K562 (cell line): ENCODE results near the gene TMOD2. TPM values are rescaled to one million over a fixed set of nuclear protein-coding genes. Genes with fewer than 3 reads are reported as not detected.

ENCODE experiments used
- ATAC-seq: fragments of 200-7000 bp; cut with Tn5 transposase; 3 replicates; pipeline ENCODE4 v1.9.1; 2020; ENCODE audit warnings: moderate library complexity
- BruUV-seq: library from RNA; stranded (reverse); fragments of 400-500 nt; replicated peaks from 2 replicates; lab custom pipeline; 2021; lab: Mats Ljungman, UMichigan
- CTCF ChIA-PET: fragments of 300-600 bp; formaldehyde crosslinking; extraction: SDS; loops from one replicate; lab custom pipeline; 2021; ENCODE audit warnings: low intra/inter-chr PET ratio; lab: Yijun Ruan, JAX
- POLR2A ChIA-PET: fragments of 300-600, 350-650 bp; sonication (Branson Sonifier 250); formaldehyde crosslinking; extraction: SDS; loops from one replicate; lab custom pipeline; 2021; ENCODE audit warnings: antibody characterized with exemption, inconsistent platforms; lab: Yijun Ruan, JAX
- DNase-seq, 4 experiments: peaks; one replicate each; pipeline versions ENCODE4 v3.0.0 to v3.0.0-alpha.2; 2011 to 2018; ENCODE audit warnings: low spot score in 3 of 4, mixed read lengths in 3 of 4; ENCODE audit errors: extremely low read depth in 1 of 4
- FAIRE-seq: peaks from 2 replicates; lab custom pipeline; 2011; peaks lifted over from hg19 to GRCh38; lab: Jason Lieb, UNC
- H2AFZ ChIP-seq: 2 replicates; pipeline ENCODE4 v1.6.0; 2011; ENCODE audit warnings: low read depth, low read length, control low read depth, inconsistent platforms
- H3K27ac ChIP-seq: fragments of 200-600 bp; 3 replicates; pipeline ENCODE4 v1.8.0; 2011; ENCODE audit warnings: low read depth, mild to moderate bottlenecking, control low read depth, inconsistent platforms, low read length, moderate library complexity, mixed read lengths; ENCODE audit errors: extremely low read depth
- H3K27me3 ChIP-seq, 2 experiments: fragments of 300-600 bp in 1 of 2; 2 replicates in 1 of 2; 3 replicates in 1 of 2; pipeline versions ENCODE4 v1.6.0 to v1.8.0; 2011; ENCODE audit warnings: inconsistent platforms in 2 of 2, low read length in 2 of 2, mild to moderate bottlenecking in 1 of 2, mixed read lengths in 1 of 2, moderate library complexity in 1 of 2; ENCODE audit not compliant: control insufficient read depth in 2 of 2, insufficient read depth in 2 of 2
- H3K36me3 ChIP-seq: fragments of 300-600 bp; 3 replicates; pipeline ENCODE4 v1.8.0; 2011; ENCODE audit warnings: mild to moderate bottlenecking, low read length, inconsistent platforms; ENCODE audit not compliant: control insufficient read depth, insufficient read depth
- H3K4me1 ChIP-seq, 2 experiments: fragments of 200-600 bp in 1 of 2; replicated peaks in 1 of 2; 2 replicates in 1 of 2; 3 replicates in 1 of 2; pipeline versions ENCODE4 v1.5.1 to v1.8.0; 2011; ENCODE audit warnings: inconsistent platforms in 2 of 2, low read length in 2 of 2, mild to moderate bottlenecking in 1 of 2, mixed read lengths in 1 of 2, moderate library complexity in 1 of 2; ENCODE audit not compliant: control insufficient read depth in 2 of 2, insufficient read depth in 2 of 2
- H3K4me2 ChIP-seq: 2 replicates; pipeline ENCODE4 v1.6.1; 2011; ENCODE audit warnings: low read length, control low read depth, inconsistent platforms, mixed read lengths; ENCODE audit not compliant: insufficient read depth
- H3K4me3 ChIP-seq: fragments of 200-600 bp; sonication (generic), shearing (Covaris generic); 2 replicates; pipeline ENCODE4 v1.5.1; 2016; ENCODE audit warnings: control low read depth, inconsistent platforms
- H3K79me2 ChIP-seq: fragments of 200-600 bp; 3 replicates; pipeline ENCODE4 v1.8.0; 2011; ENCODE audit warnings: low read length, inconsistent platforms; ENCODE audit not compliant: control insufficient read depth, insufficient read depth
- H3K9ac ChIP-seq, 2 experiments: 2 replicates each; pipeline versions ENCODE4 v1.6.0 to v1.6.1; 2011; ENCODE audit warnings: low read depth in 2 of 2, low read length in 2 of 2, control low read depth in 1 of 2, inconsistent platforms in 1 of 2, mild to moderate bottlenecking in 1 of 2, mixed read lengths in 1 of 2; ENCODE audit not compliant: insufficient read depth in 1 of 2
- H3K9me1 ChIP-seq: one replicate; pipeline ENCODE4 v1.6.0; 2011; ENCODE audit warnings: inconsistent platforms, mild to moderate bottlenecking, low read length, moderate library complexity; ENCODE audit not compliant: control insufficient read depth, insufficient read depth
- H3K9me3 ChIP-seq: replicated peaks from 2 replicates; pipeline ENCODE4 v1.5.1; 2011; ENCODE audit warnings: low read depth, low read length, inconsistent platforms; ENCODE audit not compliant: control insufficient read depth, insufficient read depth
- H4K20me1 ChIP-seq: replicated peaks from 2 replicates; pipeline ENCODE4 v1.6.1; 2011; ENCODE audit warnings: low read length, inconsistent platforms, mixed read lengths; ENCODE audit not compliant: control insufficient read depth, insufficient read depth
- ZNF512 ChIP-seq: IDR thresholded peaks from 2 replicates; pipeline ENCODE4 v1.6.1; 2016; ENCODE audit warnings: missing genetic modification characterization, missing compliant biosample characterization
- ZNF57 ChIP-seq: fragments of 450-650 bp; formaldehyde crosslinking; IDR thresholded peaks from 2 replicates; pipeline ENCODE4 v1.4.0; 2020; ENCODE audit warnings: mild to moderate bottlenecking, moderate library complexity
- ZNF766 ChIP-seq: fragments of 200-800 bp; sonication (Bioruptor generic); conservative IDR thresholded peaks from 2 replicates; pipeline ENCODE4 v1.6.1; 2016; ENCODE audit warnings: missing genetic modification characterization, missing compliant biosample characterization
- WGBS: fragments of 100-300 bp; shearing (Covaris generic); methylation state at CpG from one replicate; pipeline ENCODE4 v1.1.6; 2016; ENCODE audit warnings: low coverage, mixed read lengths; ENCODE audit not compliant: insufficient coverage; ENCODE audit errors: missing lambda C conversion rate; 5-methylcytosine and 5-hydroxymethylcytosine counted together
- in situ Hi-C: fragments of 300-500 bp; cut with MboI; formaldehyde crosslinking; loops from 4 replicates; pipeline ENCODE4 v1.15.0; 2018; ENCODE audit warnings: inconsistent platforms, mixed read lengths
- intact Hi-C: fragments of 100-400 bp; cut with micrococcal nuclease; formaldehyde crosslinking; loops from 2 replicates; pipeline ENCODE4 v1.14.2; 2022
- polyA plus RNA-seq, 8 experiments: library from polyadenylated mRNA; depleted of rRNA in 4 of 8; stranded (reverse) in 5 of 8; unstranded in 3 of 8; fragments of >200 nt; fragmentation: Nextera tagmentation in 2 of 8; fragmentation: Illumina TruSeq in 1 of 8; extraction: Ambion mirVana in 2 of 8; extraction: Trizol in 1 of 8; gene quantifications; 2 replicates each; pipeline versions ENCODE4 v1.2.1 to v1.2.3, GENCODE V29; 2011 to 2014; ENCODE audit warnings: inconsistent platforms in 1 of 8, missing spikeins in 1 of 8
- total RNA-seq, 7 experiments: library from RNA; depleted of rRNA in 6 of 7; stranded (reverse); fragments of >200 nt in 6 of 7; fragmentation: Illumina TruSeq in 2 of 7; extraction: Trizol in 2 of 7; gene quantifications; 2 replicates each; pipeline versions ENCODE4 v1.2.1 to v1.2.3, GENCODE V29; 2011 to 2021; ENCODE audit warnings: low replicate concordance in 1 of 7

Gene TMOD2
- total and polyA plus RNA-seq, 9 of the 15 experiments (the other 6 are each of a cell fraction or from before 2014, with no cell fraction given): 0.49 to 3.8 (median 3.0) TPM

GRCh38 chr15:51724199-51724598 lies 27.2 kb upstream of the TMOD2 start:
- H2AFZ ChIP-seq: no peak overlapping the region
- BruUV-seq: no TSS peak
- no peak for ATAC-seq
- in situ Hi-C loops: no loop called here
- no peaks in the 10 kb centered on the region; the same call in 2 of the 3 replicates for H3K79me2 ChIP-seq
- 68% methylated on average over 2 of the region's 2 CpGs for WGBS
- intact Hi-C loops: no loop called here
- H3K27me3 ChIP-seq: no peaks in the 10 kb centered on the region
- H3K9me3 ChIP-seq: no peaks in the 10 kb centered on the region
- H3K4me3 ChIP-seq: no peak overlapping the region
- H3K36me3 ChIP-seq: peaks cover 24% of the 10 kb centered on the region; the same call in 2 of the 3 replicates
- no peak for FAIRE-seq
- no peak overlapping the region for H3K9ac ChIP-seq
- peak; percentile 63; the same call in 1 of the 2 replicates for TF ChIP-seq ZNF512
- TF ChIP-seq ZNF57 (CRISPR knock-in tag): no peak
- TF ChIP-seq ZNF766 (CRISPR knock-in tag): no peak
- TF ChIP-seq, all 486 proteins: peak for 1
- Histone ChIP-seq H3K4me1 (peaks cover 0 to 29% of the 10 kb centered on the region in 2 experiments; a peak in 3 of 5 replicates), H3K9me1 (no peaks in the 10 kb centered on the region), H4K20me1 (no peaks in the 10 kb centered on the region), H3K4me2 (no peak overlapping the region), H3K27ac (no peak overlapping the region)
- ChIA-PET POLR2A (interaction anchor here (0.8 kb wide), 1 partner anchor 10 kb away, joined by 4 read pairs; no protein-coding TSS in a partner anchor), CTCF (no interaction called here)
- DNase-seq: no peak
